ENCODE data around the gene CRBN. TPM values are rescaled to one million over a fixed set of nuclear protein-coding genes. Genes with fewer than 3 reads are reported as not detected.
A peak's percentile ranks its signal among the peaks of the same experiment; 100 is the strongest.

The CRBN gene
- total RNA-seq, 4 donors from 2014 or later: 13.3 to 118 (median 44.6) TPM

GRCh38 chr3:3129579-3129978 lies 49.9 kb downstream of the CRBN start:
- H3K4me3 ChIP-seq: no peak overlapping the region
- peaks cover 7 to 37% (median 13%) of the 10 kb centered on the region in 3 donors for H3K4me1 ChIP-seq
- TF ChIP-seq POLR2A (IDR thresholded peaks at IDR 0.05): no peak
- H3K9me3 ChIP-seq: no peaks in the 10 kb centered on the region
- no peaks in the 10 kb centered on the region for H3K27me3 ChIP-seq
- H3K27ac ChIP-seq: no peak overlapping the region
- intact Hi-C loops (cut with DNase I): no loop called here
- DNase-seq: no peak
- 69 to 75% methylated on average over 5 of the region's 5 CpGs for WGBS, 2 donors
- H3K36me3 ChIP-seq: peaks cover 0 to 41% (median 3%) of the 10 kb centered on the region in 3 donors

GRCh38 chr3:3127432-3128010 lies 52.0 kb downstream of the CRBN start:
- 34 to 37% methylated on average over 12 to 19 of the region's 20 CpGs for WGBS, 2 donors
- peak overlapping the region; percentile 90 to 98 (median 92) for H3K4me3 ChIP-seq
- peaks cover 0 to 27% (median 3%) of the 10 kb centered on the region in 3 donors for H3K36me3 ChIP-seq
- H3K27me3 ChIP-seq: no peaks in the 10 kb centered on the region
- no peak for TF ChIP-seq CTCF (IDR thresholded peaks at IDR 0.05)
- TF ChIP-seq POLR2A (IDR thresholded peaks at IDR 0.05): no peak
- no peaks in the 10 kb centered on the region for H3K9me3 ChIP-seq
- H3K4me1 ChIP-seq: peaks cover 7 to 37% (median 13%) of the 10 kb centered on the region in 3 donors
- peak; percentile 26 for DNase-seq
- peak overlapping the region; percentile 92 to 97 (median 95) for H3K27ac ChIP-seq
- intact Hi-C loops (cut with DNase I): no loop called here

- H3K27me3 ChIP-seq: no peaks in the 10 kb centered on the region
- H3K36me3 ChIP-seq: peaks cover 0 to 27% (median 3%) of the 10 kb centered on the region in 3 donors
- H3K4me1 ChIP-seq: peaks cover 7 to 37% (median 13%) of the 10 kb centered on the region in 3 donors
- H3K27ac ChIP-seq: peak within 1 kb of the TSS; percentile 92 to 97 (median 95)
- peak; percentile 49 for DNase-seq
- peak within 1 kb of the TSS; percentile 90 to 98 (median 92) for H3K4me3 ChIP-seq
- intact Hi-C loops (cut with DNase I): no loop called here
- WGBS, 2 donors: 1 to 3% methylated on average over 21 to 29 of the region's 100 CpGs
- no peaks in the 10 kb centered on the region for H3K9me3 ChIP-seq
- TF ChIP-seq POLR2A (IDR thresholded peaks at IDR 0.05) (peak in 2 of 4 donors; percentile 89 to 92), CTCF (IDR thresholded peaks at IDR 0.05) (peak in 1 of 6 experiments; percentile 7)
These were observed 52.7 kb downstream of the CRBN start, which contains the start of gene TRNT1 for GRCh38 chr3:3126477-3127431. Gene TRNT1, plus strand, starts transcription at chr3:3126940. Its CDS starts 2,101 bp downstream, at chr3:3129041.

GRCh38 chr3:3125977-3126376 lies 53.5 kb downstream of the CRBN start:
- Histone ChIP-seq H3K27me3 (no peaks in the 10 kb centered on the region), H3K27ac (peak overlapping the region; percentile 92 to 97 (median 95)), H3K4me1 (peaks cover 7 to 37% (median 13%) of the 10 kb centered on the region in 3 donors), H3K9me3 (no peaks in the 10 kb centered on the region), H3K36me3 (peaks cover 0 to 22% (median 3%) of the 10 kb centered on the region in 3 donors), H3K4me3 (peak overlapping the region; percentile 90 to 98 (median 92))
- WGBS, 2 donors: 86 to 90% methylated on average over 24 of the region's 24 CpGs
- DNase-seq: no peak
- intact Hi-C loops (cut with DNase I): no loop called here
- TF ChIP-seq CTCF (IDR thresholded peaks at IDR 0.05): no peak

GRCh38 chr3:3119393-3119851 lies 60.1 kb downstream of the CRBN start:
- Histone ChIP-seq H3K4me3 (no peak overlapping the region), H3K27me3 (no peaks in the 10 kb centered on the region), H3K27ac (no peak overlapping the region), H3K9me3 (no peaks in the 10 kb centered on the region), H3K36me3 (no peaks in the 10 kb centered on the region), H3K4me1 (no peaks in the 10 kb centered on the region)
- intact Hi-C loops (cut with DNase I): no loop called here
- TF ChIP-seq CTCF (IDR thresholded peaks at IDR 0.05): no peak
- TF ChIP-seq POLR2A (IDR thresholded peaks at IDR 0.05): no peak
- 59 to 72% methylated on average over 4 of the region's 4 CpGs for WGBS, 2 donors
- DNase-seq: no peak
